Gastroesophageal sphincter (tissue), 4 donors: ENCODE results near the gene FBXO3. TPM values are rescaled to one million over a fixed set of nuclear protein-coding genes. Genes with fewer than 3 reads are reported as not detected.

Source experiments
- ATAC-seq: fragments of 150-250 bp; one replicate; pipeline ENCODE4 v1.9.1; 2016; ENCODE audit warnings: mild to moderate bottlenecking, moderate library complexity
- H3K27ac ChIP-seq, 4 donors: fragments of 200-600 bp; sonication (generic) in 3 of 4; 1 replicate in 3 of 4; 2 replicates in 1 of 4; pipeline ENCODE4 v1.5.1; 2016 to 2019
- H3K27me3 ChIP-seq: fragments of 200-600 bp; sonication (generic); one replicate; pipeline ENCODE4 v1.5.1; 2019
- H3K36me3 ChIP-seq, 2 donors: fragments of 200-600 bp; sonication (generic); one replicate each; pipeline ENCODE4 v1.5.1; 2019; ENCODE audit warnings: control low read depth in 1 of 2
- H3K4me1 ChIP-seq, 3 donors: fragments of 200-600 bp; sonication (generic); 1 replicate in 2 of 3; 2 replicates in 1 of 3; pipeline ENCODE4 v1.5.1; 2016 to 2019; ENCODE audit warnings: control low read depth in 2 of 3
- H3K4me3 ChIP-seq, 2 donors: fragments of 200-600 bp; sonication (generic); one replicate each; pipeline ENCODE4 v1.5.1; 2019; ENCODE audit warnings: mild to moderate bottlenecking in 1 of 2, moderate library complexity in 1 of 2
- H3K9me3 ChIP-seq, 3 donors: fragments of 200-600 bp; sonication (generic); one replicate each; pipeline ENCODE4 v1.5.1; 2017 to 2019; ENCODE audit warnings: control low read depth in 2 of 3
- CTCF ChIP-seq, 4 experiments: fragments of 200-600 bp in 2 of 4; fragments of 450-650 bp in 2 of 4; sonication (generic) in 1 of 4; IDR thresholded peaks; one replicate each; pipeline ENCODE4 v1.5.1; 2017 to 2019; ENCODE audit warnings: antibody characterized with exemption in 4 of 4, mild to moderate bottlenecking in 2 of 4, moderate library complexity in 2 of 4
- EP300 ChIP-seq: sonication (generic); formaldehyde crosslinking; IDR thresholded peaks from one replicate; pipeline ENCODE4 v1.6.1; 2017; ENCODE audit warnings: antibody characterized with exemption, mild to moderate bottlenecking
- POLR2A ChIP-seq, 2 donors: fragments of 450-650 bp; IDR thresholded peaks; one replicate each; pipeline ENCODE4 v1.6.1; 2017; ENCODE audit warnings: antibody characterized with exemption in 2 of 2, mild to moderate bottlenecking in 2 of 2, moderate library complexity in 1 of 2
- POLR2AphosphoS5 ChIP-seq: sonication (generic); formaldehyde crosslinking; IDR thresholded peaks from one replicate; pipeline ENCODE4 v1.6.1; 2017; ENCODE audit warnings: antibody characterized with exemption
- WGBS, 2 donors: methylation state at CpG; one replicate each; pipeline ENCODE4 v1.1.5; 2018; ENCODE audit warnings: low coverage in 1 of 2; 5-methylcytosine and 5-hydroxymethylcytosine counted together
- total RNA-seq, 4 donors: library from RNA; depleted of rRNA; stranded (reverse); fragments of >200 nt; gene quantifications; one replicate each; pipeline ENCODE4 v1.1.0, GENCODE V29; 2016

Gene FBXO3
- total RNA-seq, 4 donors from 2014 or later, result 38.8 to 81.4 (median 55.7) TPM

- H3K36me3 ChIP-seq, result peaks cover 0 to 28% of the 10 kb centered on the region in 2 donors
- no peak for TF ChIP-seq EP300
- ATAC-seq, result no peak
Observed at GRCh38 chr11:33703234-33703633, 71.1 kb downstream of the FBXO3 start.

GRCh38 chr11:33701302-33702230 lies 72.8 kb downstream of the FBXO3 start:
- WGBS, 2 donors, result 15 to 26% methylated on average over 5 to 7 of the region's 7 CpGs
- peaks cover 1 to 60% (median 8%) of the 10 kb centered on the region in 3 donors for H3K4me1 ChIP-seq
- peak overlapping the region; percentile 55 to 57 for H3K4me3 ChIP-seq
- TF ChIP-seq CTCF (IDR thresholded peaks at IDR 0.05) (no peak), POLR2AphosphoS5 (peak; percentile 32), POLR2A (IDR thresholded peaks at IDR 0.05) (no peak), EP300 (no peak)
- peaks cover 0 to 13% of the 10 kb centered on the region in 2 donors for H3K36me3 ChIP-seq
- peak; percentile 11 for ATAC-seq
- H3K9me3 ChIP-seq, result no peaks in the 10 kb centered on the region
- peak overlapping the region; percentile 60 to 79 (median 75) for H3K27ac ChIP-seq
- no peaks in the 10 kb centered on the region for H3K27me3 ChIP-seq

More at GRCh38 chr11:33703234-33703633, 71.1 kb downstream of the FBXO3 start:
- H3K4me1 ChIP-seq, result peaks cover 5 to 72% (median 8%) of the 10 kb centered on the region in 3 donors
- no peaks in the 10 kb centered on the region for H3K9me3 ChIP-seq
- no peak overlapping the region for H3K4me3 ChIP-seq
- WGBS, 2 donors, result 79 to 81% methylated on average over 2 to 5 of the region's 5 CpGs
- peak overlapping the region in 3 of 4 donors; percentile 75 to 79 (median 75) for H3K27ac ChIP-seq
- no peaks in the 10 kb centered on the region for H3K27me3 ChIP-seq

GRCh38 chr11:33700502-33701271 lies 73.6 kb downstream of the FBXO3 start, which contains the start of gene C11orf91:
TSS of gene C11orf91 (minus strand) at chr11:33700826. CDS start at chr11:33700740, 86 bp downstream.
- Histone ChIP-seq H3K27me3 (no peaks in the 10 kb centered on the region), H3K4me3 (peak within 1 kb of the TSS; percentile 55 to 57), H3K4me1 (peaks cover 0 to 51% (median 8%) of the 10 kb centered on the region in 3 donors), H3K27ac (peak within 1 kb of the TSS; percentile 16 to 79 (median 75)), H3K36me3 (peaks cover 0 to 11% of the 10 kb centered on the region in 2 donors), H3K9me3 (no peaks in the 10 kb centered on the region)
- peak; percentile 84 for TF ChIP-seq POLR2AphosphoS5
- no peak for TF ChIP-seq CTCF (IDR thresholded peaks at IDR 0.05)
- peak in 1 of 2 donors; percentile 16 for TF ChIP-seq POLR2A (IDR thresholded peaks at IDR 0.05)
- no peak for TF ChIP-seq EP300
- WGBS, 2 donors, result 0% methylated on average over 1 of the region's 72 CpGs; no CpG with 5 or more reads in 1 of the 2 donors
- ATAC-seq, result peak; percentile 89

GRCh38 chr11:33700063-33700501 lies 74.2 kb downstream of the FBXO3 start:
- 47% methylated on average over 4 of the region's 25 CpGs; no CpG with 5 or more reads in 1 of the 2 donors for WGBS, 2 donors
- peaks cover 0 to 6% of the 10 kb centered on the region in 2 donors for H3K36me3 ChIP-seq
- peak overlapping the region; percentile 55 to 57 for H3K4me3 ChIP-seq
- H3K27me3 ChIP-seq, result no peaks in the 10 kb centered on the region
- no peaks in the 10 kb centered on the region for H3K9me3 ChIP-seq
- ATAC-seq, result no peak
- peaks cover 0 to 57% (median 8%) of the 10 kb centered on the region in 3 donors for H3K4me1 ChIP-seq
- TF ChIP-seq POLR2A (IDR thresholded peaks at IDR 0.05) (no peak), EP300 (no peak), CTCF (IDR thresholded peaks at IDR 0.05) (no peak), POLR2AphosphoS5 (no peak)
- H3K27ac ChIP-seq, result peak overlapping the region; percentile 11 to 79 (median 75)
